Esophagus (tissue), 2 donors: ENCODE measurements around the gene TLCD3A. TPM values are rescaled to one million over a fixed set of nuclear protein-coding genes. Genes with fewer than 3 reads are reported as not detected.
A peak's percentile ranks its signal among the peaks of the same experiment; 100 is the strongest.

Experiments used
- H3K27ac ChIP-seq, 2 donors: one replicate each; pipeline ENCODE4 v1.5.1; 2013; ENCODE audit warnings: low read depth in 2 of 2, mild to moderate bottlenecking in 2 of 2, inconsistent platforms in 1 of 2, low read length in 1 of 2, moderate library complexity in 1 of 2
- H3K27me3 ChIP-seq, 2 donors: one replicate each; pipeline ENCODE4 v1.6.1; 2013; ENCODE audit warnings: low read length in 2 of 2, control low read depth in 1 of 2, mild to moderate bottlenecking in 1 of 2; ENCODE audit not compliant: insufficient read depth in 2 of 2, control insufficient read depth in 1 of 2
- H3K36me3 ChIP-seq, 2 donors: one replicate each; pipeline ENCODE4 v1.6.1; 2013; ENCODE audit warnings: low read length in 1 of 2; ENCODE audit not compliant: control insufficient read depth in 2 of 2, insufficient read depth in 2 of 2
- H3K4me1 ChIP-seq, 2 donors: one replicate each; pipeline ENCODE4 v1.6.1; 2013; ENCODE audit warnings: low read length in 1 of 2; ENCODE audit not compliant: control insufficient read depth in 2 of 2, insufficient read depth in 2 of 2
- H3K4me3 ChIP-seq, 2 donors: one replicate each; pipeline ENCODE4 v1.5.1; 2013; ENCODE audit warnings: low read length in 2 of 2, mild to moderate bottlenecking in 2 of 2, low read depth in 1 of 2, moderate library complexity in 1 of 2
- H3K9me3 ChIP-seq, 2 donors: one replicate each; pipeline ENCODE4 v1.6.1; 2013; ENCODE audit warnings: mild to moderate bottlenecking in 2 of 2, low read depth in 1 of 2, low read length in 1 of 2, moderate library complexity in 1 of 2; ENCODE audit not compliant: control insufficient read depth in 2 of 2, insufficient read depth in 1 of 2
- WGBS, 2 donors: extraction: QIAGEN DNeasy Blood & Tissue Kit; methylation state at CpG; one replicate each; pipeline ENCODE4 v1.1.7; 2013; 5-methylcytosine and 5-hydroxymethylcytosine counted together
- polyA plus RNA-seq, 2 donors: library from polyadenylated mRNA; stranded (reverse); fragments of 200-250 nt; gene quantifications; one replicate each; pipeline ENCODE4 v1.2.3, GENCODE V29; 2013
- donor health status: healthy with polysubstance abuse.
- donor health status: Bipolar disorder and iron deficiency.

TLCD3A gene
- 10 to 100 TPM; 11.0 to 18.9 TPM for polyA plus RNA-seq

DNA sequence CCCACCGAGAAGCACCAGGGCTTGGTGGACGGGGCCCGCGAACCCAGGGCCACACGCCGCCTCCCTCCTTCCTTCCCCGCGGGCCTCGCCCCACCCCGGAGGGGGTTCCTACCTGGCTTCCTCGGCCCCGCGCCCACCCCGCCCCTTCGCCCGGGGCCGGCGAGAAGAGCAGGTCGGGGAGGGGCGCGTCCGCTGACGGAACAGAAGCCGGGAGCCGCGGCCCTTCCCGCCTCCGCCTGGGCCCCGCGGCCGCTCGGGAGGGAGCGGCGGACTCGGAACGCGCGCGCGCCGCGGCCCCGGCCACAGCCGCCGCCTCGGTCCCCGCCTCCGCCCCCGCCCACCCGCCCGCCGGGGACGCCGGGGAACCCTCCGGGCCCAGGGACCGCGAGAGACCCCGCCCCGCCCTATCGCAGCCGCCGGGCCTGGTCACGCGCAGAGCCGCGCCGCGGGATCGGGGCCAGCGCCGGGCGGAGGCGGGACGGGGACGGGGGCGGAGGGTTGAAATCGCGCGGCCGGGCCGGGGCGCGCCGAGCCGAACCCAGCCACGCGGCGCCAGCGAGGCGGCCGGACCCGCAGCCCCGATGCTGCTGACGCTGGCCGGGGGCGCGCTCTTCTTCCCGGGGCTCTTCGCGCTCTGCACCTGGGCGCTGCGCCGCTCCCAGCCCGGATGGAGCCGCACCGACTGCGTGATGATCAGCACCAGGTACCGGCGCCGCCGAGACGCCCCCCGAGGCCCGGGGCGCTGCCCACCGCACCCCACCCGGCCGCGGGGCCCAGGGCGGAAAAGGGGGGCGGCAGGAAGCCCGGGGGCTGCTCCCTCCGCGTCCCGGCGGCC is at the start of gene TLCD3A:
Gene TLCD3A (plus strand): TSS at position 530 of the 835 bp plus-strand sequence. CDS start 52 bp downstream, at position 582.
- no peaks in the 10 kb centered on the region for H3K9me3 ChIP-seq
- H3K27me3 ChIP-seq, result no peaks in the 10 kb centered on the region
- H3K4me3 ChIP-seq, result peak within 1 kb of the TSS; percentile 74 to 76
- peaks cover 0 to 7% of the 10 kb centered on the region in 2 donors for H3K4me1 ChIP-seq
- 1% methylated on average over 77 to 126 of the region's 126 CpGs for WGBS, 2 donors
- peaks cover 0 to 2% of the 10 kb centered on the region in 2 donors for H3K36me3 ChIP-seq
- H3K27ac ChIP-seq, result peak within 1 kb of the TSS; percentile 81 to 90

DNA sequence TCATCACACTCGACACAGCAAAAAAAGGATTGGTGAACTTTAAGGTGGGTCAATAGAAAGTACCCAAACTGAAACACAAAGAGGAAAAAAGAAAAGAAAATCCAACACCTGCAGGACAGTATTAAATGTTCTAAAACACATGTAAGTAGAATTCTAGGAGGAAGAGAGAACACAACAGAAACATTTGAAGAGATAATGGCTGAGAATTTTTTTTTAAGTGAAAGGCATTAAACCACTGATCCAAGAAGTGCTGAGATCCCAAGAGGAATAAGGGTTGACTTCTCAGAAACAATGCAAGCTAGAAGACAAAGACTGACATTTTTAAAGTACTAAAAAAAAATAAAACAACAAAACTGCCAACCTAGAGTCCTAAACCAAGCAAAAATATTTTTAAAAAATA is 49.4 kb upstream of the TLCD3A start:
- 89 to 97% methylated on average over 1 of the region's 1 CpG for WGBS, 2 donors
- H3K36me3 ChIP-seq, result peaks cover 0 to 4% of the 10 kb centered on the region in 2 donors
- no peak overlapping the region for H3K27ac ChIP-seq

GRCh38 chr17:683499-684254 is 48.7 kb upstream of the TLCD3A start:
- Histone ChIP-seq H3K27me3 (no peaks in the 10 kb centered on the region), H3K4me1 (no peaks in the 10 kb centered on the region), H3K9me3 (no peaks in the 10 kb centered on the region), H3K4me3 (no peak overlapping the region), H3K36me3 (peaks cover under 1 to 4% of the 10 kb centered on the region in 2 donors), H3K27ac (no peak overlapping the region)
- WGBS, 2 donors, result 74 to 78% methylated on average over 4 of the region's 4 CpGs

More for the DNA sequence above, 49.4 kb upstream of the TLCD3A start:
- Histone ChIP-seq H3K9me3 (no peaks in the 10 kb centered on the region), H3K27me3 (no peaks in the 10 kb centered on the region), H3K4me3 (no peak overlapping the region), H3K4me1 (no peaks in the 10 kb centered on the region)

DNA sequence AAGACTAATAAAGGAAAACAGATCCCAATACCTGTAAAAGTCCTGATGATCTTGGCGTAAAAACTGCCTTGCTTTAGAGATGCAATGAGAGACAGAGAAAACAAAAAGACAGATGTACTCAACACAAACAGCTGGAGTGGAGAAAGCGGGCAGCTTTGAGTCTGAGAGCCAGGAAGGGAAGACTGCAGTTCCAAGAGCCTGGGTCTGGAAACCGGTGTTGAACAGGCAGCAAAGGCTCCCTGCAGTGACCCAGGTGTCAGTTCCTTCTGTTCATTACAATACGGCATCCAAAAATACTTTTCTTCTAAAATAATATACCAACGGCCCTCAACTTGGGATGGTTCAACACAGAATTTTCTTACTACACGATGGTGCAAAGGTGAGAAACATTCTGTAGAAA is 47.4 kb upstream of the TLCD3A start:
- no peaks in the 10 kb centered on the region for H3K27me3 ChIP-seq
- WGBS, 2 donors, result 93 to 94% methylated on average over 6 of the region's 6 CpGs
- no peak overlapping the region for H3K27ac ChIP-seq
- no peak overlapping the region for H3K4me3 ChIP-seq
- H3K36me3 ChIP-seq, result peaks cover 4 to 8% of the 10 kb centered on the region in 2 donors
- H3K4me1 ChIP-seq, result no peaks in the 10 kb centered on the region
- H3K9me3 ChIP-seq, result no peaks in the 10 kb centered on the region

DNA sequence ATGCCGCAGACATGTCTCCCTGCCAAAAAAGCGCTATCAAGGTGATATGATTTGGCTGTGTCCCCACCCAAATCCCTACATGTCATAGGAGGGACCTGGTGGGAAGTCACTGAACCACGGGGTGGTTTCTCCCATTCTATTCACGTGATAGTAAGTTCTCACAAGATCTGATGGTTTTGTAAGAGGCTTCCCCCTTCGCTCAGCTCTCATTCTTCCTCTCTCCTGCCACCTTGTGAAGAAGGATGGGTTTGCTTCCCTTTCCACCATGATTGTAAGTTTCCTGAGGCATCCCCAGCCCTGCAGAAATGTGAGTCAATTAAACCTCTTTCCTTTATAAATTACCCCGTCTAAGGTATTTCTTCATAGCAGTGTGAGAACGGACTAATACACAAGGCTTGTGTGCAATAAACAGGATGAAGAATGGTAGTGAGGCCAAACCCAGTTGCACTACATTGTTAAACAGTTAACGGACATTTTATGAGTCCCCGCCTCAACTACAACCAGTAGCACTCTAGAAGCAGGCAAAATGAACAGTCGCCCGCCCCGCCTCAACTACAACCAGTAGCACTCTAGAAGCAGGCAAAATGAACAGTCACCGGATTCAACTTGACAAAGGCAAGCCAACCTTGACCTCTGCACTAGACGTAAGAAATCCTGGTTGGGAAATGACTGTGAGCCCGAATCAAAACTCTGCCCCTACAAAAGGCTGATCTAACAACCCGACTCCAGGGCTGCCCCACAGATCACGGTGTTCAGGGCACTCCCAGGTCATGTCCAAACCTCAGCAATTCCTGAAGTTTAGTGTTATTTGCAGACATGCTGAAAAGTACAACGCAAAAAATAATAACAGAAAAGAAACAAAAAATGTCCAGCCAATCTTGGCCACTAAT is 44.1 kb upstream of the TLCD3A start:
- Histone ChIP-seq H3K36me3 (peaks cover 6 to 10% of the 10 kb centered on the region in 2 donors), H3K27me3 (no peaks in the 10 kb centered on the region), H3K4me1 (no peaks in the 10 kb centered on the region), H3K27ac (no peak overlapping the region), H3K9me3 (no peaks in the 10 kb centered on the region), H3K4me3 (no peak overlapping the region)
- WGBS, 2 donors, result 83 to 85% methylated on average over 18 of the region's 18 CpGs

DNA sequence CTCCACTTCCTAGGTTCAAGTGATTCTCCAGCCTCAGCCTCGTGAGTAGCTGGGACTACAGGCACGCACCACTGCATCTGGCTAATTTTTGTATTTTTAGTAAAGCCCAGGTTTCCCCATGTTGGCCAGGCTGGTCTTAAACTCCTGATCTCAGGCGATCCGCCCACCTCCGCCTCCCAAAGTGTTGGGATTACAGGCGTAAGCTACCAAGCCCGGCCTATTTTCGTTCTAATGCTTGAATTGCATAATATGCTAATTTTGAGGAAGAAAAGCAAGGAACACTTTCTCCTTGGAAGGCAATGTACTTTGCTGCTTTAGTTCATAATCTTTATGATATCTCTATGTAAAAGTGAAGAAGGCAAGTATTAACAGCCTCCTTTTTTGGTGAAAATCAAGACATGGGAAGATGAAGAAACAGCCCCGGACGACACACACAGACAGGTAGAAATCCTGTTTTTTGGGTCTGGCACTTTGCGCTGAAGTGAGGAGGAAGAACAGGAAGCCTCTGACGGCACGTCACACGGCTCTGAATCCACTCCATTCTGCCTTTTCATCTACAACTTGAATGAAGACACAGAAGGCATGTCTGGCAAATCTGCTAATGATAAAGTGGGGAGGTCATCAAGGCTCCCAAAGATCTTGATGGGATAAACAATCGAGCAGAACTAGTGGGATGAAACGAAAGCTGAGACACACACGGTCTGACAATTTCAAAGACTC is 42.7 kb upstream of the TLCD3A start:
- 82 to 83% methylated on average over 17 of the region's 17 CpGs for WGBS, 2 donors
- no peak overlapping the region for H3K27ac ChIP-seq

GRCh38 chr17:690361-690760 is 42.0 kb upstream of the TLCD3A start:
- H3K4me1 ChIP-seq, result no peaks in the 10 kb centered on the region
- peaks cover 10 to 11% of the 10 kb centered on the region in 2 donors for H3K36me3 ChIP-seq
- H3K4me3 ChIP-seq, result no peak overlapping the region
- no peaks in the 10 kb centered on the region for H3K9me3 ChIP-seq
- 86 to 92% methylated on average over 9 of the region's 9 CpGs for WGBS, 2 donors
- no peak overlapping the region for H3K27ac ChIP-seq
- H3K27me3 ChIP-seq, result no peaks in the 10 kb centered on the region

More for the DNA sequence above, 42.7 kb upstream of the TLCD3A start:
- H3K4me3 ChIP-seq, result no peak overlapping the region
- no peaks in the 10 kb centered on the region for H3K4me1 ChIP-seq
- peaks cover 9 to 10% of the 10 kb centered on the region in 2 donors for H3K36me3 ChIP-seq
- no peaks in the 10 kb centered on the region for H3K27me3 ChIP-seq
- no peaks in the 10 kb centered on the region for H3K9me3 ChIP-seq

GRCh38 chr17:691423-691822 is 41.0 kb upstream of the TLCD3A start:
- peaks cover 9 to 10% of the 10 kb centered on the region in 2 donors for H3K36me3 ChIP-seq
- H3K9me3 ChIP-seq, result no peaks in the 10 kb centered on the region
- no peaks in the 10 kb centered on the region for H3K4me1 ChIP-seq
- H3K27ac ChIP-seq, result no peak overlapping the region
- H3K27me3 ChIP-seq, result no peaks in the 10 kb centered on the region
- no peak overlapping the region for H3K4me3 ChIP-seq
- 86% methylated on average over 4 of the region's 4 CpGs for WGBS, 2 donors
